Activated CD8-positive, alpha-beta memory T cell treated with anti-CD3 and anti-CD28 coated beads, Interleukin-2, amount 50 U/mL, for 1 hour (primary cell): ENCODE data around the gene NME3.

Experiments
- DNase-seq: peaks from one replicate; pipeline ENCODE4 v3.0.0-alpha.2; 2020; ENCODE audit errors: extremely low read depth

Gene NME3

DNA sequence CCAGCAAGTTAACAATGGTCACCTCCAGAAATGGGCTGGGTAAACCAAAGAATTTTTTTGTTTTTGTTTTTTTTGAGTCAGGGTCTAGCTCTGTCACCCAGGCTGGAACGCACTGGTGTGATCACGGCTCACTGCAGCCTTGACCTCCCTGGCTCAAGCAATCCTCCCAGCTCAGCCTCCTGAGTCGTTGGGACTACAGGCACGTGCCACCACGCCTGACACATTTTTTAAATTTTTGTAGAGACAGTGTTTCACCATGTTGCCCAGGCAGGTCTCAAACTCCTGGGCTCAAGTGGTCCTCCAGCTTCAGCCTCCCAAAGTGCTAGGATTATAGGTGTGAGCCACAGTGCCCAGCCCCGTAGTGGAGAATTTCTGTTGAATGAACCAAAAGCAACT is 9.3 kb upstream of the NME3 start:
- no peak for DNase-seq

DNA sequence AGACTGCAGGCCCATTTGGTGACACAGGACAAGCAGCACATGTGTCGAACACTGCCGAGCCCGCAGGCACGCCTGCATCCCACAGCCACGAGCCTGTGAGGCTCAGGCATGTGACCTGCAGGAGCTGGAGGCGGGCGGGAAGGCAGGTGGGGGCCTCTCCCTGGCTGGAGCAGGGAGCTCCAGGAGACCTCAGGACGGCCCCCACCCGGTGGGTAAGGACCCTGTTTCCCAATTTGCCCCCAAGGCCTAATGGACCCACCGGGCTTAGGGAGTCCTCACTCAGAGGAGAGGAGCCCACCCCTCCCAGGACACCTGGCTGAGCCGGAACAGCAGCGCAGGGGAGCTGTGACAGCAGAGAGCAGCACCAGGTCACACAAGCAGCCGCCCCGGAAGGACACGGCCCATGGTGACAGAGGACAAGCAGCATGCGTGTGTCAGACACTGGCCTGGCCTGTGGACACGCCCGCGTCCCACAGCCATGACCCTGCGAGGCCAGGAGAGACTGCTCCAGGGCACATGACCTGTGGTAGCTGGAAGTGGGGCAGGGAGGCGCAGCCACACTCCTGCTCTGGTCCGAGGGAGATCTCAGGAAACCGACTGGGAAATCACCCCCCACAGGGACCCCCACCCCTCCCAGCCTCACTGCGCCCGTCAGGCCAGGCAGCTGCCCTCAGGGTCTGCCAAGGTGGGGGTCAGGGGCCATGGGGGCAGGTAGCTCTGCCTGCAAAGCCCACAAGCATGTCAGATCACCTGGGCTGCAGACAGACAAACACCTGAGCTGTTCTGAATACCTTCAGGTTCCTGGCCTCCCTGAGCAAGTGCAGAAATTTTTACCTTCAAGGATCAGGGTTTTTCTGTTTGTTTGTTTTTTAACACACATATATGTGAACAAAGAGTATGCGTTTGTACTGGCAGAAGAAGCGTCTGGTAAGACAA is 8.7 kb upstream of the NME3 start:
- DNase-seq: no peak

- DNase-seq: no peak
Observed at GRCh38 chr16:1779234-1779701, 7.9 kb upstream of the NME3 start.

- no peak for DNase-seq
Observed at GRCh38 chr16:1778200-1779179, 7.1 kb upstream of the NME3 start.

- no peak for DNase-seq
Observed at GRCh38 chr16:1777375-1778199, 6.2 kb upstream of the NME3 start.

DNA sequence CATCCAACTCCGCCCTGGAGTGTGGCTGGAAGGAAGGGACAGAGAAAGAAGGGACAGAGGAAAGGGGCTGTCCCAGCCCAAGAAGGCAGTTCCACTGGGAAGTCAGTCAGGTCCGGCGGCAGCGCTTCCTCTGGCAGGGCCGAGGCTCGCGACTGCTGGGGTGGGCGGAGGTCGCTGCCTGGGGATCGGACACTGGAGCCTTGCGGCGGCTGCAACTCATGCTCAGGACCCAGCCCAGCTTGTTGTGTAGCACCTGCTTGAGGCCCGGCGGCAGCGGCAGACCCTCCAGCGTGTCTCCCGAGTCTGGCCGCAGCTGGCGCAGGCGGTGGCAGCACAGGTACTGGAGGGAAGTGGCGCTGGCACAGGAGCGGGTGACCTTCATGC is 5.6 kb upstream of the NME3 start:
- DNase-seq: no peak

DNA sequence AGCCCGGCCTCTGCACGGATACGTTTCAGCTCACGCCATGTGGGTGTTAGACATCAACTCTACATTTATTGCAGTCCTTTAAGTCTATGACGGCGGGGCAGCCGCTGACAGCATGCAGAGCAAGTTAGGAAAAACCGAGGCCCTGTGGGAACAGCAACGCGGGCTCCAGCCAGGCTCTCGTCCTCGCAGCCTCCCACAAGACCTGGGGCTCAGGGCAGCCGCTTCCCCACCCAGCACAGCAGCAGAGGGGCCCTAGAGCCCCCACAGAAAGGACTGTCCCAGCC is 5.3 kb upstream of the NME3 start:
- DNase-seq: no peak

- DNase-seq: no peak
Observed at GRCh38 chr16:1775846-1776671, 4.7 kb upstream of the NME3 start.

- no peak for DNase-seq
Observed at GRCh38 chr16:1775006-1775845, 3.9 kb upstream of the NME3 start.

DNA sequence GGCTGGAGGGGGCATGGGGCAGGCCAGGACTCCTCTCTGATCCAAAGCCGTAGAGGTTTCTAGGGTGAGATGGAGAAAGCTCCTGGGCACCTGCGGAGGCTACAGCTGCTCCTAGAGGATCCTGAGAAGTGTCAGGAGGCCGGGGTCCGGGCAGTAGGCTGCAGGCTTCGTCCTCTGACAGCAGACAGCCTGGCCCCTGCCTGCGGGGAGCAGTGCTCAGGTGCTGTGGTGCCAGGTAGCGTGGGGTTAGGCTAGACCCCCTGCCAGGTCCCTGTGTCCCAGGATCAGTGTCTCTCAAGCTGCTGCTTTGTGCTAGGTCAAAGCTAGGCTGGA is 3.1 kb upstream of the NME3 start:
- no peak for DNase-seq

- no peak for DNase-seq
Observed at GRCh38 chr16:1773703-1774447, 2.5 kb upstream of the NME3 start.

- DNase-seq: peak; percentile 37
Observed at GRCh38 chr16:1772908-1773702, 1.8 kb upstream of the NME3 start, which contains the start of gene MRPS34. MRPS34 (minus strand) TSS chr16:1773134; CDS start chr16:1773119, 15 bp downstream.

DNA sequence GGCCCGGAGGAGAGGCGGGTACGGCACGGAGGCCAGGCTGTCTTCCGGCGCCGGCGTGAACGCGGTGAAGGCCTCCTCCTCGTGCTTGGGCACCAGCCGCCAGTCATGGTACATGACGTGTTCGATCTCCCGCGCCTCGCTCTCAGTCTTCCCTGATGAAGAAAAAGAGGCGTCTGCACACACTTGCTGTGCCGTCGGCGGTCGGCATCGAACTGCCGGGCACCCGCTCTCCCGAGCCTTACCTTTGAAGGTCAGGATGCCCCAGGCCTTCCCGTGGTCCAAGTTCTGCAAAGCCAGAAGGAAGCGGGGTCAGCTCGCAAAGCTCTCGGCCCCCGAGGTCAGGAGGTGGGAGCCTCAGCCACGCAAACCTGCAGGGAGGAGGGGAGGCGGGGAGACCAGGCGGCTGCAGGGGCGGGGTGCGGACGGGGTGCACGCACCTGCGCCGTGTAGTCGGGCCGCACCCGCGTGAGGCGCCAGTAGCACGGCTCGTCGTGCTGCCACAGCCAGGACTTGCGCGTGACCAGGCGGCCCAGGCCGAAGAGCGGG is 1.1 kb upstream of the NME3 start, which contains the start of gene EME2:
EME2 (plus strand) TSS at position 449 of the 546 bp plus-strand sequence. CDS start 418 bp downstream, outside the sequence.
- no peak for DNase-seq

DNA sequence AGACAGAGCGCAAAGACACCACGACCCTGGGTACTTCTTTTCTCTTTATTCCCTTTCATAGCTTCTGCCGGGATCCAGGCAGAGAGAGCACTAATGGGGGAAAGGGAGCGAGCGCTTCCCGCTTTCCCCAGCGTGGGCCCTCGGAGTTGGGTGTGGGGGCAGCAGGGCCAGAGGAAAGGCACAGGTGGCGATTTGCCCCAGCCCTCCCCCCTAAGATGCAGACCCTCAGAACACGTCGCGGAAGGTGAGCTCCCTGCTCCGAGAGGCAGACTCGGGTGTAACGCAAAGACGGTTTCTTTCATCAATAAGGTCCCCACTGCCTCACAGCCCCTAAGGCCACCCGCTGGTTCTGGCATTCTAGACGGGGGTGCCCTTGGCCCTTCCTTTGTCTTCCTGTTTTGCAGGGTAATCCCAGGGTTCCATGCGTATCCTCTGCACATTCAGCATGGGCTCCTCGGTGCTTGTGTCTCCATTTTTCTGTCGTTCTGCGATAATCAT is 570 bp upstream of the NME3 start:
- DNase-seq: no peak

- no peak for DNase-seq
Observed at GRCh38 chr16:1770328-1771187, 785 bp downstream of the NME3 start.

DNA sequence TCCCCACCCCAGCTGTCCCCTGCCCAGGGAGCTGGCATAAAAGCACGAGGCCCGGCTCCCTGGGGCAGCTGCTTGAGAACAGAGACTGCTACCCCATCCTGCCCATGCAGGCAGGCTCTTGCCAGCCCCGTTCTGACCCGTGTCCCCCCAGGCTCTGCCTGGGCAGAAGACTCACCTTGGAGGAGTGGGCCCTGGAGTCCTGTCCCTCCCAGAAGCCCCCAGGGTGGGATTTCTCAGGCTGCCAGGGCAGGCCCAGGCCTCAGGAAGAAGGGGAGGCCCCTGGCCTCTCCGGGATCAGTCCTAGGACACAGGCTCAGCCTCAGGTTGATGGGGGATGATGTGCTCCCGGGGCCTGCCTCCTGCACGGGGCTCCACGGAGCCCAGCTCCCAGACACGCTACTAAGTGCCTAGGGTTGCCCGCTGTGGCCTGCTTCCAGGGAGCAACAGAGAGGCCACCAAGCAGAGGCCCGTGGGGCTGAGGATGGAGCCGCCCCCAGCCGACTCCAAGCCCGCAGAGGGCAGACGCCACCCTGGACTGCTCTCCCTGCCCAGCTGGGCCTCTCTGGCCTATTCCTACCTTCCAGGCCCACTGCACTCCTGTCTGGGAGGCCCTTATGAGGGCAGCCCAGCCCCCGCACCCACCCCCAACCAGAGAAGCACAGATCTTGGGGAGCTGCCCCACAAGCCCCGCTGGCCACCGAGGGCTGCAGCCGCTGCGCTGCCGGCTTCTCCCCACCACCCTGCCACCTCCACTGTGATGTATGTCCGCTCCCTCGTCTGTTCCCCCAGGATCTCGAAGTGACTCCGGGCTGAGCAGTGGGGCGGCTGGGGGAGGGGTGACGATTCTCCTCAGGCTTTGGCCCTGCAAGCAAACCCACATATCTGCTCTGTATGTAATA is 1.7 kb downstream of the NME3 start:
- no peak for DNase-seq
